GM13976 (cell line): Measurements from ENCODE around the gene IQGAP3.
"Not testable (repeated sequence)": the region's sequence is repeated elsewhere in the genome, so short reads cannot be mapped to it uniquely, and the experiment has no call there.

ENCODE experiments used
- DNase-seq: peaks from one replicate; pipeline ENCODE4 v3.0.0; 2012; ENCODE audit warnings: low spot score
- CTCF ChIP-seq: IDR thresholded peaks from 2 replicates; pipeline ENCODE4 v1.5.1; 2012; ENCODE audit warnings: borderline replicate concordance, mild to moderate bottlenecking; ENCODE audit not compliant: insufficient read depth; ENCODE audit errors: extremely low read depth, missing control alignments, control extremely low read depth
- in situ Hi-C: fragments of 300-500 bp; cut with MboI; formaldehyde crosslinking; loops from one replicate; pipeline ENCODE4 v1.12.0; 2022; ENCODE audit warnings: low sequenced_read_pairs, mixed read lengths, inconsistent platforms; ENCODE audit not compliant: unreplicated experiment

Gene IQGAP3

GRCh38 chr1:156608981-156609380 lies 36.6 kb upstream of the IQGAP3 start:
- peak; percentile 60 for DNase-seq
- in situ Hi-C loops, result loop anchor here (5.0 to 10.0 kb wide), 2 partner anchors 152 to 224 kb away; no protein-coding TSS in a partner anchor
- peak; percentile 65 for TF ChIP-seq CTCF

GRCh38 chr1:156608036-156608674 lies 35.8 kb upstream of the IQGAP3 start:
- DNase-seq, result peak; percentile 71
- TF ChIP-seq CTCF, result peak; percentile 66
- in situ Hi-C loops, result loop anchor here (5.0 to 10.0 kb wide), 2 partner anchors 151 to 223 kb away; no protein-coding TSS in a partner anchor

GRCh38 chr1:156607344-156607743 lies 35.0 kb upstream of the IQGAP3 start:
- in situ Hi-C loops, result loop anchor here (5.0 to 10.0 kb wide), 2 partner anchors 150 to 223 kb away; no protein-coding TSS in a partner anchor

GRCh38 chr1:156602557-156602993 lies 30.2 kb upstream of the IQGAP3 start:
- peak; percentile 43 for TF ChIP-seq CTCF
- DNase-seq, result no peak
- in situ Hi-C loops, result loop anchor here (10.0 kb wide), 1 partner anchor 218 kb away; no protein-coding TSS in a partner anchor

More at GRCh38 chr1:156607344-156607743, 35.0 kb upstream of the IQGAP3 start:
- DNase-seq, result not testable (repeated sequence)

GRCh38 chr1:156601892-156602291 lies 29.5 kb upstream of the IQGAP3 start:
- no peak for DNase-seq
- TF ChIP-seq CTCF, result no peak
- in situ Hi-C loops, result loop anchor here (10.0 kb wide), 1 partner anchor 217 kb away; no protein-coding TSS in a partner anchor

GRCh38 chr1:156601122-156601830 lies 28.9 kb upstream of the IQGAP3 start, which contains the start of gene GPATCH4:
Gene GPATCH4 (minus strand): TSS chr1:156601479.
- TF ChIP-seq CTCF, result no peak
- peak; percentile 73 for DNase-seq
- in situ Hi-C loops, result loop anchor here (10.0 kb wide), 1 partner anchor 216 kb away; no protein-coding TSS in a partner anchor

- no peak for DNase-seq
- no peak for TF ChIP-seq CTCF
- in situ Hi-C loops, result loop anchor here (10.0 kb wide), 1 partner anchor 216 kb away; no protein-coding TSS in a partner anchor
Observed at GRCh38 chr1:156600733-156601121, 28.4 kb upstream of the IQGAP3 start.
